SKM-1 (cell line): Measurements from ENCODE around the gene FBRSL1.

ENCODE experiments used
- DNase-seq: peaks from one replicate; lab custom pipeline; 2025; ENCODE audit not compliant: unreplicated experiment; lab: John Stamatoyannopoulos, UW

The FBRSL1 gene

DNA sequence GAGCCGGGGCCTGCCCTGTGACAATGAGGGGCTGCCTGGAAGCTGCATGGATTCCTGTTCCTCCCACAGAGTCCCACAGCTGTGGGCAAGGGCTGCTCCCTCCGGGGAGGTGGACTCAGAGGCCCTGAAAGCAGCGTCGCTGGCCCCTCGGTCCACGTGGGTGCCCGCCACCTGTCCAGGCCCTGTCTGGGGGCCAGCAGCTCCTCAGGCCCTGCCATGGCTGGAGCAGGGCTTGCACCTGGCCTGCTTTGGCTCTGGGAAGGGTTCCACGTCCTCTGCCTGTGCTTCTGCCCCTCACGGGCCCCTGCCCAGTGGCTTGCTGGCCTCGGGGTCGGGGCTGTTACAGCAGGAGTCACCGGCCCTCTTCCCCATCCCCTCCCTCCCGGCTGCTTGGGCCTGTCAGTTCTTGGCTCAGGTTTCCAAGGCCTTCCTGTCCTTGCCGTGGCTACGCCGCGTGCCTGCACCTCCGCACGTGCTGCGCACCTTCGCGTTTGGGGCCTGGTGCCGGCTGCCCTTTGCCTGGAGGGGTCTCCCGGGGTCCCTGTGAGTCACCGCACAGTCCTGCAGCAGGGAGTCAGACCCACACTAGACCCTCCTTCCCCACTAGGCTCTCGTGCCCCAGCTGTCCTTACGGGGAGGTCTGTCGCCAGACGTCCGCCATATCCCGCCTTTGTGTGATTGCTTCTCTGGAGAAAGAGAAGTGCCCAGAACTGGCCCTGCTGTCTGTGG lies 5.8 kb downstream of the FBRSL1 start:
- no peak for DNase-seq

DNA sequence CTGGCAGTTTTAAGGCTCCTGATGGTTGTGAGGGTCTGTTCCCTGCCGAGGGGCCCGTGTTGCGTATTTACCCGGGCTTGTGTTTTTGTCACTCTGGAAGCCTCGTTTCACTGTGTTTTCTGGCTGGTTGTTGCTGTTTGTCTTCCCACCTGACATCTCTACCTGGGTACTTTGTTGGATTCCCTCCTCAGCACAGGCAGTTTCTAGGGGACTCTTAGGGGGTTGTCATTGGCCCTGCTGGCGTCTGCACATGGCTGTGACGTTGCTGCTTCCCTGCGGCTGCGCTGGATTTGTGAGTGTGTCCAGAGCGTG lies 6.4 kb downstream of the FBRSL1 start:
- no peak for DNase-seq

DNA sequence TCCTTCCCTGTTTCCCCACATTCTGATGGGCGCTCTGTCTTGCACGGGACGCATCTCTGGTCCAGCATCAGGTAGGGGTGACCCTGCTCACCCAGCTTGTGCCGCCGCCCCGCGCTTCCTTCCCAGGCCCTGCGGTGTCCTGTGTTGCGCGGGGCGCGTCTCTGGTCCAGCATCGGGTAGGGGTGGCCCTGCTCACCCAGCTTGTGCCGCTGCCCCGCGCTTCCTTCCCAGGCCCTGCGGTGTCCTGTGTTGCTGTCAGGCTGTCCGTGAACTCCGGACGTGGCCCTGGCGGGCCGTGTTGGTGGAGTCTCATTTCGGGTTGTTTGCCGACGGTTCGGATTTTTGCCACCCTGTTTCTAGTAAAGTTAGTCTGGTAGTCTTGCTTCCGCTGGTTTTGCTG lies 6.8 kb downstream of the FBRSL1 start:
- no peak for DNase-seq

DNA sequence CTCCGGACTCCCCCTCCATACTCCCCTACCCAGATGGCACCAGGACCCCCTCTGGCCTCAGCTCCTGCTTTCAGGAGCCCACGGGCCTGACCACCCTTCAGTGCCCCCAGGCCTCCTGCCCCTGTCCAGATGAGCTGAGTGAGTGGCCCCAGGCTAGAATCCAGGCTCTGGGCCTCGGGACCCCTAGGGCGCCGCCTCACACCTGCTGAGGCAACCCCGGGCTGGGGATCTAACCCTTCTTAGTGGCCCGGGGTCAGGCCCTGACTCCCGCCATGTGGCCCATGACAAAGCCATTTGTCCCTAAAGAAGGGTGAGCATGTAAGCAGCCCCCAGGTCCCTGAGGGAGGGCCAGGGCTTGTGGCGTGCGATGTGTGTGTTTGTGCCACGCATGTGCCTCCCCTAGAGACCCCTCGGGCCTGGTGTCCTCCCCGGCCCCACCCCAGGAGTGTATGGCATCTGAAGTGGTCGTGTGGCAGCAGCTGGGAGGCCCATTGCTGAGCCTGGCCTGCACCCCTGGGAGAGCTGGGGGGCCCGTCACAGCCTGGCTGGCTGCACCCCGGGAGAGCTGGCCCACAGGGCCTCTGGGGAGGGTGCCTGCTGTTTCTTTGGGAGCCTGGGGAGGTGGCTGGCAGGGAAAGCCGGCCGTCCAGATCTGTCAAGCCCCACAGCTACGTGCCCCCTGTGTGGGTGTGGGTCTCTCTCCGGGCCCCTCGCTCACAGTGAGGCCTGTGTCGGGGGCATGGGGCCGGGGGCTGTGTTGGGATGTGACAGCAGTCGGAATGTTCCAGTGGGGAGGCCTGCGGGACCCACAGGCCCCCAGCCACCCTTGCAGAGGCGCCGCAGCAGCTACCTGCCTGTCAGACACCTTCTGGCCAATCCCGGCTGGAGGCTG lies 7.8 kb downstream of the FBRSL1 start:
- DNase-seq: no peak

DNA sequence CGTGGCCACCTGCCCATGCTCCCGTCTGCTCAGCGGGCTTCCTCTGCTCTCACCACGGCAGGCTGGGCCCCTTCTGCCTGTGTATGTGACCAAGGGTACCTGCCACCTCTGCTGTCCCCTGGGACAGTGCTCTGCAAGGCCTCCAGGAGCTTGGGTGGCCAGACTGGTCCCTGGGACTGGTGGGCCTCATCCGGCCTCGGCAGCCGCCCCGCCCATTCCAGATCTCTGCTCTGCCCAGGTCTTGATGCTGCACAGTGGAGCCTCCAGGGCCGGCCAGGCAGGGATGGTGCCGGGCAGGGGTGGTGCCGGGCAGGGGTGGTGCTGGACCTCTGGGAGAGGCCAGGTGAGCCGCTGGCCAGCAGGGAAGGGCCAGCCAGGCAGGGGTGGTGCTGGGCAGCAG lies 9.0 kb downstream of the FBRSL1 start:
- no peak for DNase-seq

DNA sequence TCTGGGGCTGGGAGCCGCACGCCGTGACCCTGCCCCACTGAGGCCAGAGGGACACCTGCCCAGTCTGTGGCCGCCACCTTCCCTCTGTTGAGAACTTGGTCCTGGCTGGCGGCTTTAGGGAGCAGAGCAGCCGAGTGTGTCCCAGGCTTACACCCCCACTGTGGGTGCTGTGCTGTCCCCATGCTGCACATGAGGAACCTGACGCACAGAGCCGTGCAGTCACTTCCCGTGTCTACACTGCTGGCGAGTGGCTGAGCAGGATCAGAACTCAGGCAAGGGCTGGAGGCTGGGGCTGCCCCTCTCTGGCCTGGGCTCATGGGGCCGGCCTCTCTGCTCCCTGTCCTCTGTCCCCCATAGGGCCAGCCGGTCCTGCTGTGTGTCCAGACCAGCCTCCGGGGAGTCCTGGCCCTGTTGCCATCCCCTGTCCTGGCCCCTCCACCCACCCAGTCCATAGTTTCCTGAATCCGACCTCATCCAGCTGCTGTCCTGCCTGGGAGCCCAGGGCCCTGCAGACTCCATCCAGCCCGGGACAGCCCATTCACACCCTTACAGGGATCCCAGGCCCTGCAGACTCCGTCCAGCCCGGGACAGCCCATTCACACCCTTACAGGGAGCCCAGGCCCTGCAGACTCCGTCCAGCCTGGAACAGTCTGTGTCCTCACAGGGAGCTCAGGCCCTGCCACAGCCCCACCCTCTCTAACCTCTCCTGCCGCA lies 10.3 kb downstream of the FBRSL1 start:
- DNase-seq: no peak

DNA sequence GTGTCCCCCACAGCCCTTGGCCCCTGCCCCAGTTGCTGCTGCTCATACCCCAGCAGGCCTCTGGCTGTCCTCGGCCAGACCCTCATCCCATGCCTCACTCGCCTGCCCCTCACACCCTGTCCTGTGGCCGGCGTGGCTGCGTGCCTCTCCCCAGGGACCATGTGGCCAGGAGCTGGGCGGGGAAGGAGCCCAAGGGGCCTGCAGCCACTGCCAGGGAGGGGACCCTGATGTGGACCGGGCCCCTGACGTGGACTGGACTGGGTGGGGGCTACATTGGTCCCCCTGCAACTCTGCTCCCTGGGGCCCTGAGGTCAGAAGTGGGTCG lies 10.9 kb downstream of the FBRSL1 start:
- DNase-seq: no peak

DNA sequence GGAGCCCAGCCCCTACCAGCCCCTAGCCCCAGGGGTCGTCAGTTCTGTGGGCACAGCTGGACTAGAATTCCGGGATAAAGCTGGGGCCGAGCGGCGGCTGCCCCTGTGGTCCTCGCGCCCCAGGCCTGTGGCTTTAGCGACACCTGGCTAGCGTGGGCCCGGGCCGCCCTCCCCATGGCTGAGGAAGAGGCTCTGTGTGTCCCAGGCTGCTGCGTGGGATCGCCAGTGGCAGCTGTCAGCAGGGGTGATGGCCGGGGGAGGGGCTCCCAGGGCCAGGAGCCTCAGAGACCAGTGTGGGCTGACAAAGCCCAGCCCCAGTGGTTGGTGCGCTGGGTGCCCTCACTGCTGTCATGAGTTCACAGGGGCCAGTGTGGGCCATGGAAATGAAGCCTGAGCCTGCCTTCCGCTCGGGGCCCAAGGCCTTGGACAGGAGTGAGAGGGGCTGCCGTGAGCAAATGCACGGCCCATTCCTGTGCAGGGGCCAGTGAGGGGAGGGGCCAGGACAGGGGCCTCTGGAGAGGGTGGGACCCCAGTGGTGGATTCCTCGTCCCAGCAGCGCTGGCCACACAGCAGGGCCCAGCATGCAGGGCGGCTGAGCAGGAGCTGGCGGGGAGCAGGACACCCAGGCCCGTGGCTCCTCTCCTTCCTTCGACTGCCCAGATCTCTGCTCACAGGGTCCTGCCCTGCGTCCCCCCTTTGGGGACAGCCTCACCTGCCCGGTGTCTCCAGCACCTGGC lies 11.4 kb downstream of the FBRSL1 start:
- no peak for DNase-seq

DNA sequence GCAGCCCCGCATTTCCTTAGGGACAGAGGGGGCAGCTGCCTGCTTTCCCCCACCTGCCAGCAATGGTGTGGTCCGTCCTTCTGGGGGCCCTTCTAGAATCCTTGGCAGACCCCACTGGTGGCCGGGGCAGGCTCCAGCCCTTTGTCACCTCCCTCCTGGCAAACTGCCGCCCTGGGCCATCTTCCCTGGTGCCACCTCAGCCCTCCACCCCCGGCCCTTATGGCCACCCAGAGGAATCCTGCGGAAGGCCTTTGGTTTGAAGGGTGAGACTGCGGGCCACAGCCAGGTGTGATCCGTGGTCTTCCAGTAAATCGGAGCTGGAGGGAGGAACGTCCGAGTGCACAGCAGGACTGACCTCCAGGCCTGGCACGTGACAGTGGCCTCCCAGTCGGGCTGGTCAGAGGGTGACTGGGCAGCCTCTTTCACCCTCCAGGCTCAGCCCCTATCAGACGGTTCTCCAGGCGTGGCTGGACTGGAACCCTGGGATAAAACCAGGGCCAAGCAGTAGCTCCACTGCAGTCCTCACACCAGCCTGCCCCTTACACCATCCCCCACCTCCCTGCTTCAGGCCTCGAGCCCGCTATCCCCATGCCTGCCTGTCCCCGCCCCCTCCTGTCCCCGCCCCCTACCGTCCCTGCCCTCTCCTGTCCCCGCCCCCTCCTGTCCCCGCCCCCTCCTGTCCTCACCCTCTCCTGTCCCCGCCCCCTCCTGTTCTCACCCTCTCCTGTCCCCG lies 12.4 kb downstream of the FBRSL1 start:
- DNase-seq: no peak

DNA sequence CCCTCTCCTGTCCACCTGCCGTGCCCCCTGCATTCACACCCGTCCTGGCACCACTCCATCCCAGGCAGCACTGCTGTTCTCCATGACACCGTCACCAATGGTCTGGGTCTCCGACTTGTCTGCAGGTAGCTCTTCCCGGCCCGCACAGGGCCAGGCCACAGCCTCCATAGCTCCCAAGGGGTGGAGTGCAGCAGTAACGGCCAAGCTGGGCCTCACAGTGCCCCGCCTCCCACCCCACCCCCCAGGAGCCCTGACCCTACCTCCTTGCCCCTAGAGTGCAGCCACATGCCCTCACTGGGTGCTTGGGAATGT lies 12.9 kb downstream of the FBRSL1 start:
- no peak for DNase-seq

DNA sequence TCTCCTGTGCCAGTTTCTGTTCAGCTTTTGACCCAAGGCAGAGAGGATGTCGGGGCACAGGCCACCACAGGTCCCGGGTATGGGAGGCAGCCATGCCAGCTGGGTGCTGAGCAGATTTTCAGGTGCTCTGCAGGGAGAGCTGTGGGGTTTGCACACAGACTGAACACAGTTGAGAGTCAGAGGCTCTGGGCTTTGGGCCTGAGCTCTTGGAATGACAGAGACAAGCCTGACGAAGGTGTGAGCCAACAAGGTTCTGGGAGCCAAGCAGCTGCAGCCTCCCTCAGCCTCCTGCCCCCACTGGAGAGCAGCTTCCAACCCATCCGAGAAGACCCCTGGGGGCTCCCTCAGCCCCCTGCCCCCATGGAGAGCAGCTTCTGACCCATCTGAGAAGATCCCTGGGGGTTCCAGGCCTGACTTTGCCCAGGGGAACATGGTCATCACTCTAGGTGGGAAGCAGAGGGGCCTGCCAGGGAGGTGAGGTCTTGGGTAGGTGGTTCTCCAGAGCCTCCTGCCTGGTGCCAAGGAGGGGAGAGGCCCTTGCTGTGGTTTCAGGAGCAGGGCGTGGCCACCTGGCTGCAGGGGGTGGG lies 13.8 kb downstream of the FBRSL1 start:
- DNase-seq: no peak

DNA sequence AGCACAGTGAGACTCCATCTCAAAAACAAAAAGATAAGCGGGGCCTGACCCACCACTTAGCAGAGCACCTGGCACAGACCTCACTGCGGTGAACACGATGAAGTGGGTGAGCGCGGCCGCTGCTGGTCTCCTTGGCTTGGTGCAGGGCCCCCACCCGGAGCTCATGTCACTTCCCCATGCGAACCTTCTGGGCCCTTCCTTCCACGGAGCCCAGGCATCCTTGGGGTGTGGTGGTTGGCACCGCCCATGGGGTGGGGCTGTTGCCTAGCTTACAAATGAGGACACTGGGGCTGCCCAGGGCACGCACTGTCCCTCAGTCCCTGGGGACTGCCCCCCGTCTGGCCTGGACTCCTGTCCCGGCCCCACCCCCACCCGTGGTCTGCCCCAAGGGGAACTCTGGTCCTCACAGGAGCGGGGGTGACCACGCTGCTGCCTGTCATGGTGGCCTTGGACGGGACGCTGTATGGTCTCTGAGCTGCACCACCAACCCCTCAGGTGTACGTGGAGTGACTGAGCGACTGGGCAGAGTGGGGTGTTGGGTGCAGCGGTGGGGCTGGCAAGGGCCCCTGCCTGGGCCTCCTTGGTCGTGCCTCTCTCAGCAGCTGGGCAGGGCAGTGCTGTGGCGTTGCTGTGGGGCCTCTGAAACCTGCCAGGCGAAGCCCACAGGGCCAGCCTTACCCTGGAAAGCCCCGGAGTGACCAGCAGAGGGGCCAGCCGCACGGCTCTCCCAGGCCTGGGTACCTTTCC lies 15.3 kb downstream of the FBRSL1 start:
- no peak for DNase-seq

DNA sequence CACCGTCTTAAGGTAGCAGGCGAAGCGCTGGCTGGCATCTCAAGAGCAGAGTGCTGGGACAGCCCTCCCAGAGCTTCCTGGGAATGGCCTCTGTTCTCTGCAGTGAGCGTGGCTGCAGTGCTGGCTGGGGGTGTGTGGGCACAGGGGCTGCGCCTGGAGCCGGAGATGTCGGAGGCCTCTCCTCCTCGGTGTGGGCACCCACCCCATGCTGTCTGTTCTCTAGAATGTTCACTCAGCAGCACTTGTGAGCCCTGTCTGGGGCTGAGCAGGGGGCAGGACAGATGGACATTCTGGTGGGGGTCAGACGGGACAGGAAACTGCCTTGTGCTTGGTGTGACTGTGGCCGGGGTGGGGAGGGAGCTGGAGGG lies 15.9 kb downstream of the FBRSL1 start:
- DNase-seq: no peak

DNA sequence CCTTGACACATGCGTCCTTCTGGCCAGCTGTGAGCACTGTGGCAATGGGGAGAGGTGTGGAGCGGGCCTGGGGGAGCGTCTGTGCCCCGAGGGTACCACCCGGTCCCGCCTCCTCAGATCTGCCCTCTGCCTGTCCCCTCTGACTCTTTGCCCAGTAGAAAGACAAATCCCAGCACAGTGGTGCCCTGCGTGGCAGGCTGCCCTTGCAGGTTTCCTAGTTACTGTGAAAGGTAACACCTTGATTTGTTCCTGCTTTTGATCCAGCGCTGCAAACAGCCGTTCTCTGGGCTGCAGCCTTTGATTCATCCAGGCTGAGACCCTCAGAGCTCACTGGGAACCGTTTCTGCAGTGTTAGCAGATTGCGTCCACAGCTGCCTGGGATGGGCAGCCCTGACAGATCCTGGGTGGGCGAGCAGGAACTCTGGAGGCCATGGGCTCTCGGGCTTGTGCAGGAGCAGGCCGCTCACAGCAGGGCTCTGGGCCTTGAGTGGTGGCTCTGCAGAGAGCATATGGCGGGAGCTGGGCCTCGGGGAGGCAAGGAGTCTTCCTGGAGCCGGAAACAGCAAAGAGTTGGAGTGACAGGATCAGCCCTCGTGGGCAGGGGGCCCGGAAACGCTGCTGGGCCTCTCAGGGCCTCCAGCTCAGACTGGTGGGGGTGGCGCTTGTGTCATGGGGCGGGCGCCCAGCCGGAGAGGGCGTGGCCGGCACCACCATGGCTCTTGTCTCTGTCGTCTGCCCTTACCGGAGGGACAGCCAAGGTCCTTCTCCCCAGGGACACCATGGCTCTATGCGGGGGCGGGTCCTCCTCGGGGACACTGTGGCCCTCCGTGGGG lies 16.6 kb downstream of the FBRSL1 start:
- DNase-seq: no peak

DNA sequence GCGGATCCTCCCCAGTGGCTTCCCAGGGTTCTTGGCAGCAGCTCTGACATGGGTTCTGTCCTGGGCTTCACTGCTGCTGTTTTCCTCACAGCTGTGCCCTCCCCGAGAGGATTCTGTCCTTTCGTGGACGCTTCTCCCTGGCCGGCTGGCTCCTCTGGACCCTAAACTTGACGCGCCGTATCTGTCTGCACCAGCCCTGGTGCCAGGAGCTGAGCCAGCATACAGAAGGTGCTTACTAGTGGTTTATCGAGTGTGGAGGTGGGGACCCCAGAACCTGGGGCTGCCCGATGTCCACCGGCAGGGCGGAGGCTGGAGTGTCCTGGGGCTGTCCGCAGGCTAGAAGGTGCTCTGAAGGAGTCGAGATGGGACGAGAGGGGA lies 17.2 kb downstream of the FBRSL1 start:
- no peak for DNase-seq

DNA sequence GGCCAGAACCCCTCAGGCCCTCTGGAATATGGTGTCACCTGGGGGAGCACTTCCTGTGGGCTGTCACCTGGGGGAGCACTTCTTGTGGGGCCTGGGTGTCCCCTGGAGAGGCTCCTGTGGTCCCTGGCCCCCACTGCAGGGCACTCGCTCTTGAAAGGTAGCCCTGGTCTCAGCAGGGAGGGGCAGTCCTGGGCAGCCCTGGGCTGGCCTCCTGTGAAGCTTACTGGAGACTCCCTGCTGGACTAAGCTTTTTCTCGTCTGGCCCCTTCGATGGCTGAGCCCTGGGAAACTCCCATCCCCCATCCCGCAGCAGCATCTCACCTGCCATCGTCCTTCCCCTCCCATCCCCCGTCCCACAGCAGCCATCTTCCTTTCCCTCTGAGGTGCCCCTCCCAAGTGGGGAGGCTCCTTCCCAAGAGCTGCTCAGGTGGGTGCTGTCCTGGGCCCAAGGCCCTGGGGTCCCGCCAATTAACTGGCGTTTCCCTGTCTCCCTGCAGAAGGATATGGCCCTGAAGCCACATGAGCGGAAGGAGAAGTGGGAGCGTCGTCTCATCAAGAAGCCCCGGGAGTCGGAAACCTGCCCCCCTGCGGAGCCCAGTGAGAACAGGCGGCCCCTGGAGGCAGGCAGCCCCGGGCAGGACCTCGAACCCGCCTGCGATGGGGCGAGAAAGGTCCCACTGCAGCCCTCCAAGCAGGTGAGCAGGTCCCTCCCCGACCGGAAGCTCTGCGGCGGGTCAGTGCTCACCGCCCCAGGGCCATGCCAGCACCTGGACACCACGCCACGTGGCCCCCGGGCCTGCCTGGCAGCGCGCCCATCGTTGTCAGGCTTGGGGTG lies 17.9 kb downstream of the FBRSL1 start:
- no peak for DNase-seq

DNA sequence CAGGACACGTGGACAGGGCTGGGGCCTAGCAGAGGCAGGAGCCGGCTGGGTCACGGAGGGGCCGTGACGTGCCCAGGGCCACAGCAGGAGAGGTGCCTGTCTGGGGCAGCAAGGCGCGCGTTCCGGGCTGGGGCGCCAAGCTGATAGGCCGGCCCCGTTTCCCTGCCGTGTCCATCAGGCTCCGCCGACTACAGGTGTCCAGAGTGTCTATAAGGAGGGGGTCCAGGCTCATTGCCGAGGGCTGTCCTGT lies 18.5 kb downstream of the FBRSL1 start:
- DNase-seq: no peak

DNA sequence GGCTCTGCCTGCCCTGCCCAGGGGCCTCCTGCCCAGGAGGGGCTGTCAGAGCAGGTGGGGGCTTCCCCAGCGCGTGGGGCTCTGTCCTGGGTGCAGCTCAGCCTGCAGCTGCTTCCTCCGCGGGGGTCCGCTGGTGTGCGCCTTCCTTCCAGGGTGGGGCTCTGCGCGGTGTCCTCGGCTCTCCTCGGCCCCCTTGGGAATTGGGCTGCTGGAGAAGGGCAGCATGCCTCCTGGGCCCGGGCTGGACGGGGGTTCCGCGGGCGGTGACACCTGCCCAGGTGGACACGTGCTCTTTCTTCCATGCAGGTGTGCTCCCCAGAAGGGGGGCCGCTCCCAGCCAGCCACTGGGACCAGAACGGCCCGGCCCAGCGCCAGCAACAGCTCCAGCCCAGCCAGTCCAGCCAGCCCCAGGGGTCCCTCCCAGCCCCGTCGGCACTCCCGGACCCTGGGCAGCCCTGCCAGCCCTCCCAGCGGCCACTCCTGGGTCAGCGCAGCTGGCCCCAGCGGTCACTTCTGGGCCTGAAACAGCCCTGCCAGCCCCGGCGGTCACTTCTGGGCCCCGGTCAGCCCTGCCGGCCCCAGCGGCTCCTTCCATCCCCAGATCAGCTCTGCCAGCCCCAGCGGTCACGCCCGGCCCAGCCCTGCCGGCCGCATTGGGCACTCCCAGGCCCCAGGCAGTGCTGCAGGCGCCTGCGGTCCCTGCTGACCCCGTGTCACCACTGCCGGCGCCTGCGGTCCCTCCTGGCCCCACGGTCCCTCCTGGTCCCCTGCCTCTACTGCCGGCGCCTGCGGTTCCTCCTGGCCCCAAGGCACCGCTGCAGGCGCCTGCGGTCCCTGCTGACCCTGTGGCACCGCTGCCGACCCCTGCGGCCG lies 19.1 kb downstream of the FBRSL1 start:
- DNase-seq: no peak
